Measurements from ENCODE around the gene ITIH2.
"Not testable (repeated sequence)": the region's sequence is repeated elsewhere in the genome, so short reads cannot be mapped to it uniquely, and the experiment has no call there.

The ITIH2 gene

GRCh38 chr10:7703140-7703539 lies at the start of gene ITIH2:
Gene ITIH2, plus strand, starts transcription at chr10:7703316. Its CDS starts 119 bp downstream, at chr10:7703435.
- DNase-seq, result no peak

DNA sequence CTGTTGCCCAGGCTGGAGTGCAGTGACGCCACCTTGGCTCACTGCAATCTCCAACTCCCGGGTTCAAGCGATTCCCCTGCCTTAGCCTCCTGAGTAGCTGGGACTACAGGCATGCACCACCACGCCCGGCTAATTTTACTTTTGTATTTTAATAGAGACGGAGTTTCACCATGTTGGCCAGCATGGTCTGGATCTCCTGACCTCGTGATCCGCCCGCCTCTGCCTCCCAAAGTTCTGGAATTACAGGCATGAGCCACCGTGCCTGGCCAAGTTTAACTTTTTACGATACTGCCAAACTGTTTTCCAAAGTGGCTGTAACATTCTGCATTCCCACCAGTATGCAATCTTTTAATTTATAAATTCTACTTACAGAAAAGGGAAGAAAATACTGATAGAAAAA lies 46.0 kb upstream of the ITIH2 start:
- in situ Hi-C loops (cut with HindIII; ENCODE audit: low pct_ligation_motif_present, low pct_unique_long_range_greater_than_20kb, low sequenced_read_pairs); DNase-seq: not testable (repeated sequence)

More at GRCh38 chr10:7703140-7703539, at the start of gene ITIH2:
- in situ Hi-C loops (cut with HindIII; ENCODE audit: low pct_ligation_motif_present, low pct_unique_long_range_greater_than_20kb, low sequenced_read_pairs), result no loop called here

DNA sequence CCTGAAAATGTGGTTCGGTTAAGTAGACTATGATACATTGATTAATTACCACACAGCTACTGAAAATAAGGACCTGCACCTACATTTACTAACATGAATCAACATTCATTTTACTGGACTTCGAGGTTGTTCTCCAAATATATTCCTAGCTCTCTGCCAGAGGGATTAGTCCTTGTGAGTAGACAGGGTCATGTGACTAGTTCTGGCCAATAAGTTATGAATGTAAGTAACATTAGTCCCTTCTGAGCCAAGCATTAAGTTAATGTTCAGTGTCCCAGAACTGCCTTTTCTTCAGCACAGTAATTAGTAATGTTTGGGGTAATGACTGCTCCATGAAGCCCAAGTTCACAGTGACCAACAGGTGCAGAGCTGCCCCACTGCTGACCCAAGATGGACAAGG lies 45.6 kb upstream of the ITIH2 start:
- in situ Hi-C loops (cut with HindIII; ENCODE audit: low pct_ligation_motif_present, low pct_unique_long_range_greater_than_20kb, low sequenced_read_pairs), result no loop called here
- DNase-seq, result no peak

GRCh38 chr10:7659560-7659959 lies 43.6 kb upstream of the ITIH2 start:
- in situ Hi-C loops (cut with HindIII; ENCODE audit: low pct_ligation_motif_present, low pct_unique_long_range_greater_than_20kb, low sequenced_read_pairs), result no loop called here
- DNase-seq, result peak; percentile 3

- DNase-seq, result no peak
- in situ Hi-C loops (cut with HindIII; ENCODE audit: low pct_ligation_motif_present, low pct_unique_long_range_greater_than_20kb, low sequenced_read_pairs), result no loop called here
These were observed 40.6 kb upstream of the ITIH2 start for GRCh38 chr10:7662522-7662921.

DNA sequence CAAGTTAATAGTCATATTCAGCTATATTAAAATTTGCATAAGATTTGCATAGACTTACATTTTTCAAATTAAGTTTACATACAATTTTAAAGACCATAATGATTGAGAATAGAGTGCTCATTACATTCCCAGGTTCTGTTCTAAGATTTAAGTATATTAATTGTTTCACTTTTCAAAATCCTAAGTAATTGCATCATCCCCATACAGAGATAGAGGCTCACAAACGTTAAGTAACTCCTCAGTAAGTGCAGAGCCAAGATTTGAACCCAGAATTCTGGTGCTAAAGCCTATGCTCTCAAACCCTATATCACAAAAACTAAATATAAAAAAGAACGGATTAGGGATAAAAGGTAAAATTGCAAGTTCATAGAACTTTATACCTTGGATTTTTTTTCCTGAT lies 38.4 kb upstream of the ITIH2 start:
- no peak for DNase-seq
- in situ Hi-C loops (cut with HindIII; ENCODE audit: low pct_ligation_motif_present, low pct_unique_long_range_greater_than_20kb, low sequenced_read_pairs), result no loop called here

- no peak for DNase-seq
- in situ Hi-C loops (cut with HindIII; ENCODE audit: low pct_ligation_motif_present, low pct_unique_long_range_greater_than_20kb, low sequenced_read_pairs), result no loop called here
These were observed 37.3 kb upstream of the ITIH2 start for GRCh38 chr10:7665767-7666166.

DNA sequence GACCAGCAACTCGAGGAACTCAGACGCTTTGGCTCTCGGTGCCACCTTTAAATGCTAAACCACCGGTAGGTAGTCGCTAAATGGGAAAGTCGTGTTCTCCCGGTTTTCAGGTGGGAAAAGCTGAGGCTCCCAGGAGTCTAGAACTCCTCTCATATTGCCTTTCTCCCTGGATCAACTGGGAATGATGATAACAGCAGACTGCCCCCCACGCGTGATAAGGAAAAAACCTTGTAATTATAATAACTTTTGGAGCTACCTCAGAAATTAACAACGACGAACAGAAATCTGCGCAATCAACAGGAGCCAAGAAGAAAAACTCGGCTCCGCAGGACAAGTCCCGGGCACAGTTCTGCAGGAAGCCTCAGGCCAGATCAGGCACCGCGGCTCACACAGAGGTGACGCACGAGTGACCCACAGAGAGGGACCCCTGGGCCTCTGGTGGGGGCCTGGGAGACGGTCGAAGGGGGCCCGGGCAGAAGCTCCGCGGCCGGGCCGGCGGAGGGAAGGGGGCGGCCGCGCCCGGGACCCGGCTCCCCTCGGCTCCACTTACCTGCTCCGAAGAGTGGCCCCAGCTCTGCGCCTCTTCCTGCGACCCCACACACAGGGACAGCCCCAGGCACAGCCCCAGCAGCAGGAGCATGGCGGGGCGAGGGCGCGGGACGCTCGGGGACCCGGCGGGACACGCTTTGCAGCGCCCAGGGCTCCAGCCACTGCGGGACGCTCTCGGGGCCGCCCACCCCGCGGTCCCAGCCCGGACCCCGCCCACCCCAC lies 36.7 kb upstream of the ITIH2 start, which contains the start of gene ITIH5:
Gene ITIH5, minus strand, starts transcription at position 714 of the 771 bp plus-strand sequence. Its CDS starts 74 bp downstream, at position 640.
- in situ Hi-C loops (cut with HindIII; ENCODE audit: low pct_ligation_motif_present, low pct_unique_long_range_greater_than_20kb, low sequenced_read_pairs), result no loop called here
- peak; percentile 13 for DNase-seq

DNA sequence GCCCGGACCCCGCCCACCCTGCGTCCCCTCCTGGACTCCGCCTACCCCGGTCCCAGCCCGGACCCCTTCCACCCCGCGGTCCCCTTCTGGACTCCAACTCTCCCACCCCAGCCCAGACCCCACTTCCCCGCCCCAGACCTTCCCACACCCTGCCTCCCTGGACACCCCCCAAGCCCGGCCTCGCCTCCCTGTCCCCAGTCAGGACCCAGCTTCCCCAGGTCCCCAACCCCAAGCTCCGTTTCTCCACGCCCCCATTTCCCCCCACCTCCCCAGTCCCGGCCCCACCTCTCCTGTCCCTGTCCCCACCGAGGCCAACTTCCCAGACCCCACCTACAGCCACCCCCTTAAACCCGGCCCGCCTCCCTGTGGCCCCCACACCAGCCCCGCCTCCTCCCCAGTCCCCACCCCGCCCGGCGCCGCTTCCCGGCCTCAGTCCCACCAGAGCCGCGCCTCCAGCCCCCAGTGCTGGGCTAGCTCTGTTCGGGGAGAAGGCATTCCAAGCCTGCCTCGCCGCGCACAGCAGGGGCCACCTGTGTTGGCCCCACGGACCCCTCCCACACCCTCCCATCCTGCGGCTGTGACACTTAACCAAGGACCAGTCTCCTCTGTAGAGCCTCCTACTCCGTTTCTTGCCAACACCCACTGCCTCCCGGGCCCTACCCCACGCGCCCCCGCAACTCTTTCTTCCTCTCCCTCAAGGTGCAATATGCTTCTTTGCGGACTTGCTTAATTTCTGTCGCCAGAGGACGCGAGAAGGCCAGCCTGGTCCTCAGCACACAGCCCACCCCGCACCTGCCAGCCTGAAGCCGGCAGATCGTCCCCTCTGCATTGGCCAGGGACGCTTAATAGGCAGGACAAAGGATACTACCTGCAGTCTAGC lies 35.6 kb upstream of the ITIH2 start:
- in situ Hi-C loops (cut with HindIII; ENCODE audit: low pct_ligation_motif_present, low pct_unique_long_range_greater_than_20kb, low sequenced_read_pairs), result no loop called here
- no peak for DNase-seq

- in situ Hi-C loops (cut with HindIII; ENCODE audit: low pct_ligation_motif_present, low pct_unique_long_range_greater_than_20kb, low sequenced_read_pairs), result no loop called here
These were observed 33.0 kb upstream of the ITIH2 start for GRCh38 chr10:7670157-7670556.

GRCh38 chr10:7672341-7673134 lies 30.6 kb upstream of the ITIH2 start:
- no peak for DNase-seq
- in situ Hi-C loops (cut with HindIII; ENCODE audit: low pct_ligation_motif_present, low pct_unique_long_range_greater_than_20kb, low sequenced_read_pairs), result no loop called here

More at GRCh38 chr10:7670157-7670556, 33.0 kb upstream of the ITIH2 start:
- no peak for DNase-seq

GRCh38 chr10:7679256-7679655 lies 23.9 kb upstream of the ITIH2 start:
- in situ Hi-C loops (cut with HindIII; ENCODE audit: low pct_ligation_motif_present, low pct_unique_long_range_greater_than_20kb, low sequenced_read_pairs), result no loop called here
- no peak for DNase-seq

DNA sequence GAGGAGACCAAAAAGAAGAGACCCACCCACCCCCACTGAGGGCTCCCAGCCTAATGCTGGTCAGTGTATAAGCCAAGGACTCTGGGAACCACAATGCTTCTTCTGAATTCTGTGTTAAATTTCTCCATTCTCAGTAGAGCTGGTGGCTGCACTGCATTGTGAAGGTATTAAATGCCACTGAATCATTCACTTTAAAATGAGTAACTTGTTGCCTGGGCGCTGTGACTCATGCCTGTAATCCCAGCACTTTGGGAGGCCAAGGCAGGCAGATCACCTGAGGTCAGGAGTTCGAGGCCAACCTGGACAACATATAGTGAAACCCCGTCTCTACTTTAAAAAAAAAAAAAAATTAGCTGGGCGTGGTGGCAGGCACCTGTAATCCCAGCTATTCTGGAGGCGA lies 23.0 kb upstream of the ITIH2 start:
- in situ Hi-C loops (cut with HindIII; ENCODE audit: low pct_ligation_motif_present, low pct_unique_long_range_greater_than_20kb, low sequenced_read_pairs), result not testable (repeated sequence)

DNA sequence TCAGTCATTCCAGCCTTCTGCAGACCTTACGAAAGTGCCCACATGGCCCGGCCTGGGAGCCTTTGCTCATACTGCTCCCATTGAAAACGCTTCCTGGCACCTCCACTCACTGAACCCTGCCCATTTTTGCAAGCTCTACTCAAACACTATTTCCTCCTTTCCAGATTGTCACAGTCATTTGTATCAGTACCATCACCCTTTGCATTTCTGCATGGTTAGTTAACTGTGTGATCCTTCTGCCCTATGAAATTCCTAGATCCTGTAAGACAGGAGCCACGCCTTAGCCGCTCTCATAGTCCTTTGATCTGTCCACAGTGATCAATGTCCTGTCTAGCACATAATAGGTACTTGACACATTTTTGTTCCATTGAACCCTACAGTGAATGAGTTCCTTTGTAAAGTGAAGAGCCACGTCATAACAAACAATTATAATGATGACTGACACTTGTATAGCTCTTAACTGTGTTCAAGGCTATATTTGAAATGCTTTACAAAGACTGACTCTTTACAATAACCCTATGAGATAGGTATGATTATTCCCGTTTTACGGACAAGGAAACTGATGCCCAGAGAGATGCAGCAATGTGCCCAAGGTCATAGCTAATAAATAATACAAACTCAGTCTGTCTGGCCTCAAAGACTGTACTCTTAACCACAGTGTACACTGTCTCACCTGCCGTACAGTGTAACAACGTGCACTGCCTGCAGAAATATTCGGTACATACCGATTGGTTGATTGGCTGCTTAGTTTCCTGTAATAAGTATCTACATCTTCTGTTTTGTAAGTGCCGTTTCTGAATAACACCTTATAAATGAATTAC lies 16.6 kb upstream of the ITIH2 start:
- in situ Hi-C loops (cut with HindIII; ENCODE audit: low pct_ligation_motif_present, low pct_unique_long_range_greater_than_20kb, low sequenced_read_pairs), result no loop called here
- DNase-seq, result no peak

More for the DNA sequence above, 23.0 kb upstream of the ITIH2 start:
- peak; percentile 7 for DNase-seq

DNA sequence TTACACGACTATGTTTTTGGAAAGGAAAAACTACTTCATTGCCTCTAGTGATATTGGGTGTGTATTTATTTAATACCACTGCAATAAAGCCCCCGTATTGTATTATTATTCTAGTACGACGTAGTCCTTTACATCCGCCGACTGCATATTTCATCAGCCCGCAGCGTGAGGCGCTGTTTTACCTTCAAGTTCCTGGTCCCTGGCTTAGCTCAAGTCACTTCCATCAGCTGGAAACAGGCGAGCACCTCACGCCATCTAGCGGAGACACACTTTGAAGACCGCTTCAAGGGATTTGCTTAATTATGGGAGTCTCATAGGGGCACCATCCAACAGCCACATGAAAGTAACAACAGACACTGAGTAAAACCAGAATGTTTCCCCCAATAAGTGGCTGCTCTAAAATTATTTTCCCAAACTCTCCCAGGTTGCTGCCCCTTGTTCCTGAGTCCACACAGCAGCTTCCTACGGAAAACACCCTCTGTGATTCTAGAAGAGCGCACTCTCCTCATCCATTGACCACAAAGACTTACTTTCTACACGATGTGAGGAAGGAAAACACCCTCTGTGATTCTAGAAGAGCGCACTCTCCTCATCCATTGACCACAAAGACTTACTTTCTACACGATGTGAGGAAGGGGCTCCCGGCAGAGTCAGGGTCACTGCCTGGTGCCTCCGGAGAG lies 15.7 kb upstream of the ITIH2 start:
- in situ Hi-C loops (cut with HindIII; ENCODE audit: low pct_ligation_motif_present, low pct_unique_long_range_greater_than_20kb, low sequenced_read_pairs), result no loop called here
- peak; percentile 87 for DNase-seq

DNA sequence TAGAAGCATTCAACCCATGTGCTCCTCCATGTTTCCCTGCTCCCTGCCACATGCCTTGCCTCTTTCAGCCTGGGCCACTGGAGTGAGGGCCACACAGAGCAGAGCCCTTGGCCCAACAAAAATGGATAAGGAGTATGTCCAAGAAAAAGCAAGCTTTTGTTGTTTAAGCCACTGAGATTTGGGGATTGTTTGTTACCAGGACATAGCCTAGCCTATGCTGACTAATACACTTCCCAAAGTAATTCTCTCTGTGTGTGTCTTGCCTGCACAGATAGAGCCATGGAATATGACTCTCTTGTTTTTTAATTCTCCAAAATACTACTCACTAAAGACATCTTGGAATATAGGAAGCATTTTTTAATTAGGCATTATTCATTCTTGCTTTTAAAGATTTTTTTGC lies 13.5 kb upstream of the ITIH2 start:
- in situ Hi-C loops (cut with HindIII; ENCODE audit: low pct_ligation_motif_present, low pct_unique_long_range_greater_than_20kb, low sequenced_read_pairs), result no loop called here
- no peak for DNase-seq

DNA sequence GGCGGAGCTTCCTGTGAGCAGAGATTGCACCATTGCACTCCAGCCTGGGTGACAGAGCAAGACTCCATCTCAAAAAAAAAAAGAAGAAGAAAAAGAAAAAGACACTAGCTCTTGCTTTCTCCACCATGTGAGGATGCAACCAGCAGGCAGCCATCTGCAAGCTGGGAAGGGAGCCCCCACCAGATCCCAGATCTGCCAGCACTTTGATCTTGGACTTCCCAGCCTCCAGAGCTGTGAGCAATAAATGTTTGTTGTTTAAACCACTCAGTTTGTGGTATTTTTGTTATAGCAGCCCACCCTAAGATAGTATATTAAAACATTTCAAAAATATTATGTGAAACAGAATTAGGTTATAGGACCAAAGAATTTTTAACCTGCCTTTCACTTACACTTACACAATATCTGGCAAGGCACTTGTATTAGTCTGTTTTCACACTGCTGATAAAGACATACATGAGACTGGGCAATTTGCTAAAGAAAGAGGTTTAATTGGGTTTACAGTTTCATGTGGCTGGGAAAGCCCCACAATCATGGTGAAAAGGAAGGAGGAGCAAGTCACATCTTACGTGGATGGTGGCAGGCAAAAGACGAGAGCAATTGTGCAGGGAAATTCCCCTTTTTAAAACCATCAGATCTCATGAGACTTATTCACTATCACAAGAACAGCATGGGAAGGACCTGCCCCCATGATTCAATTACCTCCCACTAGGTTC lies 12.1 kb upstream of the ITIH2 start:
- in situ Hi-C loops (cut with HindIII; ENCODE audit: low pct_ligation_motif_present, low pct_unique_long_range_greater_than_20kb, low sequenced_read_pairs); DNase-seq: not testable (repeated sequence)

All from ACHN (cell line).